Effector memory CD8-positive, alpha-beta T cell (primary cell): ENCODE measurements around the gene ASPDH.

Experiments
- ATAC-seq: fragments of 150-1000 bp; cut with Tn5 transposase; replicated peaks from 2 replicates; pipeline ENCODE4 v1.10.0; 2021; ENCODE audit warnings: mild to moderate bottlenecking, moderate library complexity
- DNase-seq, 3 experiments: peaks; one replicate each; pipeline ENCODE4 v3.0.0; 2021
- H3K27ac Mint-ChIP-seq, 2 donors: one replicate each; pipeline ENCODE4 v1.8.0; 2022; ENCODE audit warnings: mild to moderate bottlenecking in 2 of 2, mixed read lengths in 2 of 2, moderate library complexity in 2 of 2
- H3K27me3 Mint-ChIP-seq, 2 donors: one replicate each; pipeline ENCODE4 v1.8.0; 2022; ENCODE audit warnings: mixed read lengths in 2 of 2
- H3K36me3 Mint-ChIP-seq: one replicate; pipeline ENCODE4 v1.8.0; 2022; ENCODE audit warnings: mild to moderate bottlenecking, moderate library complexity, mixed read lengths; ENCODE audit not compliant: insufficient read depth
- H3K4me1 Mint-ChIP-seq, 2 donors: one replicate each; pipeline ENCODE4 v1.8.0; 2022; ENCODE audit warnings: low read depth in 2 of 2, mixed read lengths in 2 of 2
- H3K4me3 Mint-ChIP-seq, 2 donors: one replicate each; pipeline ENCODE4 v1.8.0; 2022; ENCODE audit warnings: mild to moderate bottlenecking in 2 of 2, mixed read lengths in 2 of 2, moderate library complexity in 2 of 2
- H3K9me3 Mint-ChIP-seq, 2 donors: one replicate each; pipeline ENCODE4 v1.8.0; 2022; ENCODE audit warnings: mixed read lengths in 2 of 2
- total RNA-seq, 9 experiments: gene quantifications; one replicate each; lab custom pipeline; 2026; lab: John Stamatoyannopoulos, UW

The ASPDH gene
- 0 to 0.10 (median 0) reads per million in 9 experiments for total RNA-seq

- DNase-seq (no peak), ATAC-seq (no peak)
- Mint-ChIP-seq H3K4me1 (peaks cover 11 to 16% of the 10 kb centered on the region in 2 donors), H3K27me3 (peaks cover 0 to 7% of the 10 kb centered on the region in 2 donors), H3K36me3 (peaks cover 19% of the 10 kb centered on the region), H3K27ac (peak within 1 kb of the TSS; percentile 41 to 92), H3K4me3 (peak within 1 kb of the TSS in 1 of 2 donors; percentile 75), H3K9me3 (peaks cover 0 to 2% of the 10 kb centered on the region in 2 donors)
These were observed at the start of gene ASPDH for GRCh38 chr19:50513746-50514345. TSS of gene ASPDH (minus strand) at chr19:50513913. CDS start at chr19:50513823, 90 bp downstream.

DNA sequence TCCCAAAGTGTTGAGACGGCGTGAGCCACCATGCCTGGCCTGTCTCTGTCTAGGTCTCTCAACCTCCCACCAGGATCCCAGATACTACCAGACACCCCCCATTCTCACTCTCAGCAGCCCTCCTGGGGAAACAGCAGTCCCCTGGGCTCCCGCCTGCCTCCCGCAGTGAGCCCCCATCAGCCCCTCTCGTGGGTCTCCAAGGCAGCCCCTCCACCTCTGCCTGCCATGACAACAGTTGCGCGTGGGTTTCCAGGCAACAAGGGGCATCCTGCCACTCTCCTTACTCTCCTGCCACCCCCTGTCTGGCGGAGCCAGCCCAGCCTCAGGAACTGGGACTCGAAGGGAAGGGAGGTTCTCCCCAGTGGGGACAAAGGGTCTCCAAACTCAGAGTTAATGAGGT lies 49.3 kb upstream of the ASPDH start:
- Mint-ChIP-seq H3K4me1 (peaks cover 9 to 11% of the 10 kb centered on the region in 2 donors), H3K27me3 (peaks cover 63 to 86% of the 10 kb centered on the region in 2 donors), H3K36me3 (no peaks in the 10 kb centered on the region), H3K4me3 (no peak overlapping the region), H3K27ac (no peak overlapping the region), H3K9me3 (no peaks in the 10 kb centered on the region)
- no peak for ATAC-seq
- DNase-seq = no peak

DNA sequence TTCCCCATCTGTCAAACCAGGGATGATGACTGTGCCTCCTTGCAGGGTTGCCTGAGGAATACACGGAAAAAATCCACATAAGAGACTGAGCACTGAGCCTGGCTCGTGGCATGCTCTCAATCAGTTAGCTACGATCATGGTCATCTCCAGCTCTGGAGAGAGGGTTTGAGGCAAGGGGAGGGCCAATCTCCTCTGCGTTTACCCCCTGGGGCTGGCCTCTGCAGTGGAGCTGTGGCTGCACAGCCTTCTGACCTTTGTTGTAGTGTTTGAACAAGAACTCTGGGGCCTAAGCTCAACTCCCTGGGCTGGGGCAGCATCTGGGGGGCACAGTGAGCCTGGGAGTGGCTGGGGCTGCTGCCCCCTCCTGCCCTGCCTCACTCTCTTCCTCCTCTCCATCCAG lies 48.6 kb upstream of the ASPDH start:
- peaks cover 9 to 11% of the 10 kb centered on the region in 2 donors for H3K4me1 Mint-ChIP-seq
- H3K4me3 Mint-ChIP-seq = no peak overlapping the region
- H3K9me3 Mint-ChIP-seq = no peaks in the 10 kb centered on the region
- ATAC-seq (no peak), DNase-seq (no peak)
- H3K27ac Mint-ChIP-seq = no peak overlapping the region
- peaks cover 63 to 93% of the 10 kb centered on the region in 2 donors for H3K27me3 Mint-ChIP-seq
- H3K36me3 Mint-ChIP-seq = no peaks in the 10 kb centered on the region

- H3K27ac Mint-ChIP-seq = no peak overlapping the region
- peaks cover 4 to 7% of the 10 kb centered on the region in 2 donors for H3K4me1 Mint-ChIP-seq
- no peak overlapping the region for H3K4me3 Mint-ChIP-seq
- no peak for ATAC-seq
- H3K36me3 Mint-ChIP-seq = no peaks in the 10 kb centered on the region
- H3K27me3 Mint-ChIP-seq = peaks cover 57 to 93% of the 10 kb centered on the region in 2 donors
- no peaks in the 10 kb centered on the region for H3K9me3 Mint-ChIP-seq
- no peak for DNase-seq
These were observed 45.9 kb upstream of the ASPDH start for GRCh38 chr19:50559636-50560035.

DNA sequence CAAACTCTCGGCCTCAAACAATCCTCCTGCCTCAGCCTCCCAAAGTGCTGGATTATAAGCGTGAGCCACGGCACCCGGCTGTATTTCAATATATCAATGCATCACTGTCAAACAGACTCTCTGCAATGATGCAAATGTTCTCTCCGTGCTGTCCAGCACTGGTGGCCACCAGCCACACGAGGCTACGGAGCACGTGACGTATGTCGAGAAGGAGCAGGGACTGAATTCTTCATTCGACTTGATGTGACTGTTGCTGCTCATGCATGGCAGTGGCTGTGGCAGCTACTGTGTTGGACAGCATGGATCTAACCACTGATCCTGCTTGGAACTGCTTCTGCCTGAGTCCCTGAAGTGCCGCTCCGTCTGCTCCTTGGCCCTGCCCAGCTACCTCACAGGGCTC lies 44.7 kb upstream of the ASPDH start:
- H3K27me3 Mint-ChIP-seq = peaks cover 57 to 93% of the 10 kb centered on the region in 2 donors
- no peak overlapping the region for H3K27ac Mint-ChIP-seq
- H3K4me1 Mint-ChIP-seq = peaks cover 4 to 7% of the 10 kb centered on the region in 2 donors
- H3K9me3 Mint-ChIP-seq = no peaks in the 10 kb centered on the region
- H3K4me3 Mint-ChIP-seq = no peak overlapping the region
- H3K36me3 Mint-ChIP-seq = no peaks in the 10 kb centered on the region
- ATAC-seq (no peak), DNase-seq (no peak)

GRCh38 chr19:50558039-50558438 lies 44.3 kb upstream of the ASPDH start:
- Mint-ChIP-seq H3K27me3 (peaks cover 57 to 93% of the 10 kb centered on the region in 2 donors), H3K4me1 (peaks cover 4 to 7% of the 10 kb centered on the region in 2 donors), H3K9me3 (no peaks in the 10 kb centered on the region)

DNA sequence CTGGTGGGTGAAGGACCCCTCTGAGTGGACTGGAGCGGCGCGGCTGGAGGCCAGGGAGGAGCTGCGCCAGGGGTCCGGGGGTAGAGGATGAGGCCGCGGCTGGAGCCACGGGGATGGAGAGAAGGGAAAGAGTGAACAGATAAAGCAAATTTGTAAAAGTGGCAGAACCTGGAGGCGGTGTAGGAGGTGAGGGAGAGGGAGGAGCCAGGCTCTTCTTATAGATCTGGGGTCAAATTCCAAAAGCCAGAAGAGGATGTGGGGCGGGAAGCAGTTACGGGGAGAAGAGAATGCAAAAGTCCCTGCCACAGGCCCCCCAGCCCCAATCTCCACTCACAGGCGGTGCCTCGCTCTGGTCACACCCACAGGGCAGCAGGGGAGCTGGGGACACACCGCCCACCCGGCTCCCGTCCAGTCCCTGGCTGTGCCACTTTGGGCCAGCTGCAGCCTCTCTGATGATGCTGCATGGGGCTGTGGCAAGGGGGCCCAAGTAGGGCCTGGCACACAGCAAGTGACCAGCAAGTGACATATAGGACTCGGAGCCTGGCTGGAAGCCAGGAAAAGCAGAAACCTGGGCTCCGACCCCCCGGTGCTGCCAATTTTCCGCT lies 43.4 kb upstream of the ASPDH start:
- ATAC-seq (no peak), DNase-seq (no peak)
- H3K4me1 Mint-ChIP-seq = peaks cover 4 to 7% of the 10 kb centered on the region in 2 donors
- no peak overlapping the region for H3K4me3 Mint-ChIP-seq
- peaks cover 59 to 93% of the 10 kb centered on the region in 2 donors for H3K27me3 Mint-ChIP-seq
- no peak overlapping the region for H3K27ac Mint-ChIP-seq
- no peaks in the 10 kb centered on the region for H3K36me3 Mint-ChIP-seq
- H3K9me3 Mint-ChIP-seq = no peaks in the 10 kb centered on the region

More at GRCh38 chr19:50558039-50558438, 44.3 kb upstream of the ASPDH start:
- Mint-ChIP-seq H3K27ac (no peak overlapping the region), H3K4me3 (no peak overlapping the region), H3K36me3 (no peaks in the 10 kb centered on the region)
- DNase-seq = no peak
- no peak for ATAC-seq

- H3K36me3 Mint-ChIP-seq = no peaks in the 10 kb centered on the region
- H3K4me3 Mint-ChIP-seq = peak overlapping the region; percentile 77 to 79
- ATAC-seq (peak; percentile 77), DNase-seq (peak; percentile 63 to 67 (median 67))
- H3K27ac Mint-ChIP-seq = peak overlapping the region in 1 of 2 donors; percentile 18
- peaks cover 4 to 9% of the 10 kb centered on the region in 2 donors for H3K4me1 Mint-ChIP-seq
- H3K27me3 Mint-ChIP-seq = peaks cover 65 to 93% of the 10 kb centered on the region in 2 donors
- H3K9me3 Mint-ChIP-seq = no peaks in the 10 kb centered on the region
These were observed 42.7 kb upstream of the ASPDH start for GRCh38 chr19:50556282-50557008.

GRCh38 chr19:50555450-50556281 lies 42.0 kb upstream of the ASPDH start:
- Mint-ChIP-seq H3K36me3 (no peaks in the 10 kb centered on the region), H3K4me3 (peak overlapping the region; percentile 77 to 79), H3K4me1 (peaks cover 4 to 10% of the 10 kb centered on the region in 2 donors), H3K27ac (no peak overlapping the region), H3K27me3 (peaks cover 68 to 93% of the 10 kb centered on the region in 2 donors), H3K9me3 (no peaks in the 10 kb centered on the region)
- ATAC-seq (no peak), DNase-seq (no peak)

DNA sequence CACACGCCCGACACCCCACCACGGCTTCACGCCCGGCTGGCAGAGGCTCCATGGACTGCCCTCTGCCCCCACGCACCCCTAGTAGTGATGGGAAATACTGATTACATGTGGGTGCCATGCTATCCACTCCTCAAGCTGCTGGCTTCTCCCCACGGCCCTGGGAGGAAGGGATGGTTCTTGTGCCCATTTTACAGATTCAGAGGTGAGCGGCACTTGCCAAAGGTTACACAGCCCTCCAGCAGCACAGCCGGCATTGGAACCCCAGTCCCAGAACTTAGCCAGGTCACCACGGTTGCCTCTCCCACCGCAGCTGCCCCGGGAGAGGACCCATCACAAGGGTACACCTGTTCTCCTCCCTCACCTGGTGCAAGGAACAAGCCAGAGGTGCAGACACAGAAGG lies 41.3 kb upstream of the ASPDH start:
- H3K4me3 Mint-ChIP-seq = peak overlapping the region; percentile 62 to 77
- H3K9me3 Mint-ChIP-seq = no peaks in the 10 kb centered on the region
- ATAC-seq (no peak), DNase-seq (no peak)
- H3K27me3 Mint-ChIP-seq = peaks cover 67 to 99% of the 10 kb centered on the region in 2 donors
- H3K27ac Mint-ChIP-seq = no peak overlapping the region
- peaks cover 4 to 10% of the 10 kb centered on the region in 2 donors for H3K4me1 Mint-ChIP-seq
- H3K36me3 Mint-ChIP-seq = no peaks in the 10 kb centered on the region

DNA sequence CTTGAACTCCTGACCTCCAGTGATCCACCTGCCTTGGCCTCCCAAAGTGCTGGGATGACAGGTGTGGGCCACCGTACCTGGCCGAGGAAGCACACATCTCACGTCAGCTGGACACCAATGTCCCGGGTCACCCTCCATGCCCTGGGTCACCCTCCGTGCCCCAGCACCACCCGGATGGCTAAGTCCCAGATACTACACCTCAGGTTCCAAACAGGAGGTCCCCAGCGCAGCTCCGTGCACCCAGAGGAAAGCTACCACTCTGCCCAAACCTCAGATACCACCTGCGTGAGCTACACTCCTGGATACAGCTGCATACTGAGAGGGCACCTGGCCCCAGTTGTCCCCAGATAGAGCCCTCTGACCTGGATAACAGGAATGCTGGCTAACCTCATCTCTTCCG lies 40.5 kb upstream of the ASPDH start:
- Mint-ChIP-seq H3K4me3 (no peak overlapping the region), H3K27me3 (peaks cover 59 to 99% of the 10 kb centered on the region in 2 donors), H3K4me1 (peaks cover 4 to 10% of the 10 kb centered on the region in 2 donors)

DNA sequence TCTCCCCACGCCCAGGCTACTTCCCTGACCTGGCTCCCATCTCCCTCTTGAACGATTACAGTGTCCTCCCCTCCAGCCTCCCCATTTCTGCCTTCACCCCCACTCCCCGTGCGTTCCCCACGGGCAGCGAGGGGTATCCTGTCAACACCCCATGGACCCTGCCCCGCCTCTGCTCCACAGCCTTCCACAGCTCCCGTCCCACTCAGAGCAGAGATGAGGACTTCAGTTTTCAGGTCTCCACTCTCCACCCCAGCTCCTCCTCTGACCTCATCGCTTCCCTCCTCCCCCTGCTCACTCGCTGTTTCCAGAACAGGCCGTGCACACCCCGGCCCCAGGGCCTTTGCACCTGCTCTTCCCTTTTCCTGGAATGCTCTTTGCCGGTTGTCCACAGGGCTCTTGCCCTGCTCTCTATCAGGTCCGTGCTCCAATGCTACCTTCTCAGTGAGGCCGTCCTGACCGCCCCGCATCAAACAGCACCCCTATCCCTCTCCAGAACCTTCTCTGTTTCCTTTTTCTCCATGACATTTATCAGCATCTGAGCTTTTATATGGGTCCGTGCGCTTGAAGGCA lies 39.5 kb upstream of the ASPDH start:
- H3K27me3 Mint-ChIP-seq = peaks cover 52 to 94% of the 10 kb centered on the region in 2 donors

More for the DNA sequence above, 40.5 kb upstream of the ASPDH start:
- H3K9me3 Mint-ChIP-seq = no peaks in the 10 kb centered on the region
- no peak overlapping the region for H3K27ac Mint-ChIP-seq
- DNase-seq (no peak), ATAC-seq (no peak)
- H3K36me3 Mint-ChIP-seq = no peaks in the 10 kb centered on the region

More for the DNA sequence above, 39.5 kb upstream of the ASPDH start:
- Mint-ChIP-seq H3K36me3 (no peaks in the 10 kb centered on the region), H3K9me3 (no peaks in the 10 kb centered on the region), H3K4me1 (peaks cover 4 to 10% of the 10 kb centered on the region in 2 donors), H3K27ac (no peak overlapping the region), H3K4me3 (no peak overlapping the region)
- DNase-seq (no peak), ATAC-seq (no peak)
